Ovary (tissue), 3 donors: ENCODE results near the gene EMID1.

Source experiments
- POLR2A ChIP-seq: fragments of 450-650 bp; IDR thresholded peaks from one replicate; pipeline ENCODE4 v1.6.1; 2017; ENCODE audit warnings: antibody characterized with exemption, mild to moderate bottlenecking, moderate library complexity
- TF ChIP-seq, protein P1 (sequence below), 3 donors: fragments of 450-650 bp in 2 of 3; fragments of 200-600 bp in 1 of 3; IDR thresholded peaks; one replicate each; pipeline versions ENCODE4 v1.5.1 to v1.8.0; 2016 to 2022; ENCODE audit warnings: antibody characterized with exemption in 3 of 3, mild to moderate bottlenecking in 1 of 3
- donor health status: DM: no; HTN: no; CAD: no.

- TF ChIP-seq POLR2A, result no peak
- TF ChIP-seq, protein P1, sequence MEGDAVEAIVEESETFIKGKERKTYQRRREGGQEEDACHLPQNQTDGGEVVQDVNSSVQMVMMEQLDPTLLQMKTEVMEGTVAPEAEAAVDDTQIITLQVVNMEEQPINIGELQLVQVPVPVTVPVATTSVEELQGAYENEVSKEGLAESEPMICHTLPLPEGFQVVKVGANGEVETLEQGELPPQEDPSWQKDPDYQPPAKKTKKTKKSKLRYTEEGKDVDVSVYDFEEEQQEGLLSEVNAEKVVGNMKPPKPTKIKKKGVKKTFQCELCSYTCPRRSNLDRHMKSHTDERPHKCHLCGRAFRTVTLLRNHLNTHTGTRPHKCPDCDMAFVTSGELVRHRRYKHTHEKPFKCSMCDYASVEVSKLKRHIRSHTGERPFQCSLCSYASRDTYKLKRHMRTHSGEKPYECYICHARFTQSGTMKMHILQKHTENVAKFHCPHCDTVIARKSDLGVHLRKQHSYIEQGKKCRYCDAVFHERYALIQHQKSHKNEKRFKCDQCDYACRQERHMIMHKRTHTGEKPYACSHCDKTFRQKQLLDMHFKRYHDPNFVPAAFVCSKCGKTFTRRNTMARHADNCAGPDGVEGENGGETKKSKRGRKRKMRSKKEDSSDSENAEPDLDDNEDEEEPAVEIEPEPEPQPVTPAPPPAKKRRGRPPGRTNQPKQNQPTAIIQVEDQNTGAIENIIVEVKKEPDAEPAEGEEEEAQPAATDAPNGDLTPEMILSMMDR (IDR thresholded peaks at IDR 0.05), result no peak
Observed at GRCh38 chr22:29231971-29232959, 26.6 kb downstream of the EMID1 start.
